ENCODE measurements around the gene MBD3L4.

DNA sequence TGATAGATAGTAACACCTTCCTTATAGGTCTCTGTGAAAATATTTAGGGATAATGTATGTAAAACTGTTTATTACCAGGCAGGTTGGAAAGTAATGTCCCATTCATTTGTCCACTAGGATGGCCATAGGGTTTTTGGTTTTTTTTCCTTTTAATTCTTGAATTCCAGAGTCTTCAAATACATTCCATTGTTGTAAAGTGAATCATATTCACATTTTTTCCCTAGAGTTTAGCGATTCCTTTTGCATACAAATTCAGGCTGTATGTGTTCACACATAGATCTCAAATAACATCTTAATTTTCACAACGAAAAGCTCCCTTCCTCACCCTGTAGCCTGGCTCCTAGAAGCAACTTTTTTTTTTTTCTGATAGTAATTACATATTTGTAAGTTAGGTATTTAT, 27.7 kb upstream of the MBD3L4 start:
- TF ChIP-seq POLR2A (IDR thresholded peaks at IDR 0.05): no peak
- TF ChIP-seq, protein P1, sequence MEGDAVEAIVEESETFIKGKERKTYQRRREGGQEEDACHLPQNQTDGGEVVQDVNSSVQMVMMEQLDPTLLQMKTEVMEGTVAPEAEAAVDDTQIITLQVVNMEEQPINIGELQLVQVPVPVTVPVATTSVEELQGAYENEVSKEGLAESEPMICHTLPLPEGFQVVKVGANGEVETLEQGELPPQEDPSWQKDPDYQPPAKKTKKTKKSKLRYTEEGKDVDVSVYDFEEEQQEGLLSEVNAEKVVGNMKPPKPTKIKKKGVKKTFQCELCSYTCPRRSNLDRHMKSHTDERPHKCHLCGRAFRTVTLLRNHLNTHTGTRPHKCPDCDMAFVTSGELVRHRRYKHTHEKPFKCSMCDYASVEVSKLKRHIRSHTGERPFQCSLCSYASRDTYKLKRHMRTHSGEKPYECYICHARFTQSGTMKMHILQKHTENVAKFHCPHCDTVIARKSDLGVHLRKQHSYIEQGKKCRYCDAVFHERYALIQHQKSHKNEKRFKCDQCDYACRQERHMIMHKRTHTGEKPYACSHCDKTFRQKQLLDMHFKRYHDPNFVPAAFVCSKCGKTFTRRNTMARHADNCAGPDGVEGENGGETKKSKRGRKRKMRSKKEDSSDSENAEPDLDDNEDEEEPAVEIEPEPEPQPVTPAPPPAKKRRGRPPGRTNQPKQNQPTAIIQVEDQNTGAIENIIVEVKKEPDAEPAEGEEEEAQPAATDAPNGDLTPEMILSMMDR (IDR thresholded peaks at IDR 0.05): no peak
- TF ChIP-seq POLR2AphosphoS5 (IDR thresholded peaks at IDR 0.05; ENCODE audit: insufficient read depth in 1 of 2, low read depth in 1 of 2): no peak
